Spleen (tissue), 11 donors: ENCODE results near the gene RBL1. TPM values are rescaled to one million over a fixed set of nuclear protein-coding genes. Genes with fewer than 3 reads are reported as not detected.
"Not testable (repeated sequence)": the region's sequence is repeated elsewhere in the genome, so short reads cannot be mapped to it uniquely, and the experiment has no call there.

ENCODE experiments used
- DNase-seq: peaks from one replicate; pipeline ENCODE4 v3.0.0-alpha.2; 2020
- H3K27ac ChIP-seq, 8 donors: fragments of 200-600 bp; sonication (generic) in 7 of 8; 1 replicate in 4 of 8; 2 replicates in 4 of 8; pipeline versions ENCODE4 v1.5.0 to v1.8.0; 2016 to 2021; ENCODE audit warnings: inconsistent platforms in 4 of 8, mild to moderate bottlenecking in 4 of 8, moderate library complexity in 1 of 8
- H3K27me3 ChIP-seq, 7 donors: fragments of 200-600 bp; sonication (generic) in 6 of 7; replicated peaks in 1 of 7; 1 replicate in 4 of 7; 2 replicates in 3 of 7; pipeline versions ENCODE4 v1.5.0 to v1.8.0; 2016 to 2021; ENCODE audit warnings: inconsistent platforms in 3 of 7, mild to moderate bottlenecking in 1 of 7
- H3K36me3 ChIP-seq, 6 donors: fragments of 200-600 bp; sonication (generic) in 5 of 6; 1 replicate in 4 of 6; 2 replicates in 2 of 6; pipeline versions ENCODE4 v1.5.0 to v1.8.0; 2016 to 2021; ENCODE audit warnings: inconsistent platforms in 2 of 6
- H3K4me1 ChIP-seq, 6 donors: fragments of 200-600 bp; sonication (generic) in 5 of 6; 1 replicate in 3 of 6; 2 replicates in 3 of 6; pipeline versions ENCODE4 v1.5.0 to v1.8.0; 2016 to 2021; ENCODE audit warnings: inconsistent platforms in 3 of 6
- H3K4me3 ChIP-seq, 8 donors: fragments of 200-600 bp; sonication (generic) in 7 of 8; 1 replicate in 4 of 8; 2 replicates in 4 of 8; pipeline versions ENCODE4 v1.5.0 to v1.8.0; 2016 to 2021; ENCODE audit warnings: inconsistent platforms in 4 of 8, mild to moderate bottlenecking in 4 of 8, moderate library complexity in 2 of 8
- H3K9me3 ChIP-seq, 8 donors: fragments of 200-600 bp; sonication (generic) in 7 of 8; 1 replicate in 4 of 8; 2 replicates in 4 of 8; pipeline versions ENCODE4 v1.5.0 to v1.8.0; 2016 to 2021; ENCODE audit warnings: inconsistent platforms in 4 of 8
- POLR2A ChIP-seq, 3 donors: fragments of 450-650 bp; IDR thresholded peaks; one replicate each; pipeline ENCODE4 v1.5.1; 2017; ENCODE audit warnings: antibody characterized with exemption in 3 of 3, mild to moderate bottlenecking in 1 of 3
- POLR2AphosphoS5 ChIP-seq, 3 donors: sonication (generic); formaldehyde crosslinking; IDR thresholded peaks; one replicate each; pipeline ENCODE4 v1.5.1; 2017; ENCODE audit warnings: antibody characterized with exemption in 3 of 3
- WGBS, 5 donors: extraction: QIAGEN DNeasy Blood & Tissue Kit in 3 of 5; methylation state at CpG; one replicate each; pipeline versions ENCODE4 v1.1.5 to v1.1.7; 2013 to 2018; 5-methylcytosine and 5-hydroxymethylcytosine counted together
- intact Hi-C: fragments of 100-400 bp; cut with DNase I; formaldehyde crosslinking; loops from one replicate; pipeline ENCODE4 v1.15.0; 2023; ENCODE audit warnings: low total_unique reads
- polyA plus RNA-seq, 3 donors: library from polyadenylated mRNA; stranded (reverse); fragments of 200-250 nt; gene quantifications; one replicate each; pipeline ENCODE4 v1.2.1, GENCODE V29; 2013
- total RNA-seq, 7 donors: library from RNA; depleted of rRNA in 3 of 7; stranded (reverse); fragments of >200 nt in 3 of 7; fragmentation: NEBNext Ultra II Directional in 4 of 7; extraction: Animal tissue kit (Norgen Biotek cat#: 25700) in 4 of 7; gene quantifications; one replicate each; pipeline versions ENCODE4 v1.1.0 to v1.2.1, GENCODE V29; 2016 to 2021
- TF ChIP-seq, protein P1 (sequence below), 11 experiments: fragments of 200-600 bp in 7 of 11; fragments of 450-650 bp in 4 of 11; sonication (generic) in 4 of 11; IDR thresholded peaks in 8 of 11; conservative IDR thresholded peaks in 3 of 11; 1 replicate in 7 of 11; 2 replicates in 4 of 11; pipeline versions ENCODE4 v1.4.0 to v1.8.0; 2016 to 2021; ENCODE audit warnings: antibody characterized with exemption in 11 of 11, inconsistent platforms in 4 of 11, mild to moderate bottlenecking in 1 of 11
- donor health status: healthy with polysubstance abuse.
- donor health status: DM: no; HTN: no; CAD: no; lungs with moderate emphysema.
- donor health status: DM: no; HTN: no; CAD: no.
- donor health status: Bipolar disorder and iron deficiency.
- donor health status: healthy.
- donor health status: DM: no; HTN: no; CAD: no.
- donor health status: DM: yes; HTN: yes; CAD: no.

RBL1 gene
- total and polyA plus RNA-seq, 10 donors = 1.8 to 18.8 (median 10.8) TPM

DNA sequence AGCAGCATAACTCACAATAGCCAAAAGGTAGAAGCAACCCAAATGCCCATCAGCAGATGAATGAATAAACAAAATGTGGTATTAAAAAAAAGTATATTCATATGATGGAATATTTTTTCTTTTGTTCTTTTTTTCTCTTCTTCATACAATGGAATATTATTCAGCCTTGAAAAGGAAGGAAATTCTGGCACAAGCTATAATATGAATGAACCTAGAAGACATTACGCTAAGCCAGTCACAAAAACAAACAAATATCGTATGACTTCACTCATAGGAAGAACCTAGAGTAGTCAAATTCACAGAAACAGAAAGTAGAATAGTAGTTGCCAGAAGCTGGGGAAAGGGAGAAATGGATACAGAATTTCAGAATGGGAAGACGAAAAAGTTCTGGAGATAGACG, 63.7 kb downstream of the RBL1 start:
- Histone ChIP-seq H3K27me3 (no peaks in the 10 kb centered on the region), H3K36me3 (peaks cover 0 to 98% (median 35%) of the 10 kb centered on the region in 6 donors), H3K27ac (no peak overlapping the region), H3K4me3 (no peak overlapping the region), H3K9me3 (peaks cover 0 to 7% (median 0%) of the 10 kb centered on the region in 8 donors), H3K4me1 (no peaks in the 10 kb centered on the region)
- TF ChIP-seq, protein P1, sequence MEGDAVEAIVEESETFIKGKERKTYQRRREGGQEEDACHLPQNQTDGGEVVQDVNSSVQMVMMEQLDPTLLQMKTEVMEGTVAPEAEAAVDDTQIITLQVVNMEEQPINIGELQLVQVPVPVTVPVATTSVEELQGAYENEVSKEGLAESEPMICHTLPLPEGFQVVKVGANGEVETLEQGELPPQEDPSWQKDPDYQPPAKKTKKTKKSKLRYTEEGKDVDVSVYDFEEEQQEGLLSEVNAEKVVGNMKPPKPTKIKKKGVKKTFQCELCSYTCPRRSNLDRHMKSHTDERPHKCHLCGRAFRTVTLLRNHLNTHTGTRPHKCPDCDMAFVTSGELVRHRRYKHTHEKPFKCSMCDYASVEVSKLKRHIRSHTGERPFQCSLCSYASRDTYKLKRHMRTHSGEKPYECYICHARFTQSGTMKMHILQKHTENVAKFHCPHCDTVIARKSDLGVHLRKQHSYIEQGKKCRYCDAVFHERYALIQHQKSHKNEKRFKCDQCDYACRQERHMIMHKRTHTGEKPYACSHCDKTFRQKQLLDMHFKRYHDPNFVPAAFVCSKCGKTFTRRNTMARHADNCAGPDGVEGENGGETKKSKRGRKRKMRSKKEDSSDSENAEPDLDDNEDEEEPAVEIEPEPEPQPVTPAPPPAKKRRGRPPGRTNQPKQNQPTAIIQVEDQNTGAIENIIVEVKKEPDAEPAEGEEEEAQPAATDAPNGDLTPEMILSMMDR (IDR thresholded peaks at IDR 0.05 in 8 of 11, conservative IDR thresholded peaks at IDR 0.05 in 3 of 11) = no peak
- no peak for TF ChIP-seq POLR2AphosphoS5 (IDR thresholded peaks at IDR 0.05)
- TF ChIP-seq POLR2A (IDR thresholded peaks at IDR 0.05) = no peak
- no peak for DNase-seq
- intact Hi-C loops = no loop called here
- WGBS, 5 donors = 94 to 99% (median 97%) methylated on average over 4 of the region's 4 CpGs

DNA sequence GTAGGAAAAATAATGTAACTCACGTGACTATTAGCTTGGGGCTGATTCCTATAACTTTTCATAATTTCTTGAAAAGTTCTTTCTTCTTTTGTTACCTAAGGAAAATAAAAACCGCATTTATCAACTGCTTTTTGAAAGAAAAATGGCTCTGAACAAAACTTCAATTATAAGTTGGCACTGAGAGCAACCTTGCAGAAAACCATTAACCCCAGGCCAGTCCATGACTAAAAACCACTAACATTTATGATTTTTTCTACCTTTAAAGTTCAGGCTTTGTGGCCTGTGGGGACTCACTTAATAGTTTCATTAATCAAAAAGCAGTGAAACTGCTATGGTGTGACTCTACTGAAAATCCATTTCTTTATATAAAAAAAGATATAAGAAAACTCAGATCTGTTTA, 75.2 kb downstream of the RBL1 start:
- WGBS, 5 donors = 76 to 93% (median 85%) methylated on average over 2 of the region's 2 CpGs
- Histone ChIP-seq H3K4me1 (peaks cover 0 to 2% (median 0%) of the 10 kb centered on the region in 6 donors), H3K9me3 (no peaks in the 10 kb centered on the region), H3K27me3 (no peaks in the 10 kb centered on the region), H3K36me3 (peaks cover 0 to 95% (median 39%) of the 10 kb centered on the region in 6 donors), H3K4me3 (no peak overlapping the region), H3K27ac (no peak overlapping the region)
- intact Hi-C loops = no loop called here
- no peak for DNase-seq
- TF ChIP-seq, protein P1 (IDR thresholded peaks at IDR 0.05 in 8 of 11, conservative IDR thresholded peaks at IDR 0.05 in 3 of 11) = no peak
- TF ChIP-seq POLR2AphosphoS5 (IDR thresholded peaks at IDR 0.05) (no peak), POLR2A (IDR thresholded peaks at IDR 0.05) (no peak)

DNA sequence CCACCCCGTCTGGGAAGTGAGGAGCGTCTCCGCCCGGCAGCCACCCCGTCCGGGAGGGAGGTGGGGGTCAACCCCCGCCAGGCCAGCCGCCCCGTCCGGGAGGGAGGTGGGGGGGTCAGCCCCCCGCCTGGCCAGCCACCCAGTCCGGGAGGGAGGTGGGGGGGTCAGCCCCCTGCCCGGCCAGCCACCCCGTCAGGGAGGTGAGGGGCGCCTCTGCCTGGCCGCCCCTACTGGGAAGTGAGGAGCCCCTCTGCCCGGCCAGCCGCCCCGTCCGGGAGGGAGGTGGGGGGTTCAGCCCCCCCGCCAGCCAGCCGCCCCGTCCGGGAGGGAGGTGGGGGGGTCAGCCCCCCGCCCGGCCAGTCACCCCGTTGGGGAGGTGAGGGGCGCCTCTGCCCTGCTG, 83.2 kb downstream of the RBL1 start:
- Histone ChIP-seq H3K36me3 (peaks cover 0 to 57% (median under 1%) of the 10 kb centered on the region in 6 donors), H3K4me1 (peaks cover 0 to 39% (median 18%) of the 10 kb centered on the region in 6 donors)
- intact Hi-C loops, H3K9me3 ChIP-seq, H3K4me3 ChIP-seq, DNase-seq, H3K27ac ChIP-seq, H3K27me3 ChIP-seq: not testable (repeated sequence)
- WGBS, 5 donors = 88 to 98% (median 98%) methylated on average over 3 to 28 of the region's 28 CpGs

DNA sequence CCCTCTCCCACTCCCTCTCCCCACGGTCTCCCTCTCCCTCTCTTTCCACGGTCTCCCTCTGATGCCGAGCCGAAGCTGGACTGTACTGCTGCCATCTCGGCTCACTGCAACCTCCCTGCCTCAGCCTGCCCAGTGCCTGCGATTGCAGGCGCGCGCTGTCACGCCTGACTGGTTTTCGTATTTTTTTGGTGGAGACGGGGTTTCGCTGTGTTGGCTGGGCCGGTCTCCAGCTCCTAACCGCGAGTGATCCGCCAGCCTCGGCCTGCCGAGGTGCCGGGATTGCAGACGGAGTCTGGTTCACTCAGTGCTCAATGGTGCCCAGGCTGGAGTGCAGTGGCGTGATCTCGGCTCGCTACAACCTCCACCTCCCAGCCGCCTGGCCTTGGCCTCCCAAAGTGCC, 83.9 kb downstream of the RBL1 start:
- H3K27ac ChIP-seq, H3K27me3 ChIP-seq, H3K9me3 ChIP-seq, intact Hi-C loops, DNase-seq, H3K4me3 ChIP-seq: not testable (repeated sequence)
- 96 to 99% (median 97%) methylated on average over 24 to 25 of the region's 25 CpGs for WGBS, 5 donors
- Histone ChIP-seq H3K36me3 (peaks cover 0 to 55% (median 0%) of the 10 kb centered on the region in 6 donors), H3K4me1 (peaks cover 0 to 47% (median 22%) of the 10 kb centered on the region in 6 donors)

DNA sequence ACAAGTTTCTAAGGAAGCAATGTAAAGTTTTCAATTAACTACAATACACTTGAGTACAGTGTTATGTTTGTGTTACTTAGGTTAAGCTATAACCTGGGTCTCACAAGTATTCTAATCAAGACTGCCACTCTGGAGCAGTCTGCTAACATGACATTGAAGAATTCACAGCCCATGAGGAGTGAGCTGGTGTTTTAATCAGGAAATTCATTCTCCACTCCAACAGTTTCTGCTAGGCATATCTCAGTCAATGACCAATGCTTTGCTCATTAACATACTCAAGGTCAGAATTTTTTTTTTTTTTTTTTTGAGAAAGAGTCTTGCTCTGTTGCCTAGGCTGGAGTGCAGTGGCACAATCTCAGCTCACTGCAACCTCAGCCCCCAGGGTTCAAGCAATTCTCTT, 84.7 kb downstream of the RBL1 start:
- no peaks in the 10 kb centered on the region for H3K9me3 ChIP-seq

More for the DNA sequence above, 84.7 kb downstream of the RBL1 start:
- no peak for TF ChIP-seq POLR2A (IDR thresholded peaks at IDR 0.05)
- no peak for TF ChIP-seq POLR2AphosphoS5 (IDR thresholded peaks at IDR 0.05)
- TF ChIP-seq, protein P1 (IDR thresholded peaks at IDR 0.05 in 8 of 11, conservative IDR thresholded peaks at IDR 0.05 in 3 of 11) = no peak
- intact Hi-C loops = no loop called here
- peaks cover 0 to 55% (median 0%) of the 10 kb centered on the region in 6 donors for H3K36me3 ChIP-seq
- H3K4me1 ChIP-seq = peaks cover 0 to 54% (median 28%) of the 10 kb centered on the region in 6 donors
- DNase-seq = no peak
- no peak overlapping the region for H3K4me3 ChIP-seq
- no peak overlapping the region for H3K27ac ChIP-seq
- no peaks in the 10 kb centered on the region for H3K27me3 ChIP-seq
